Activated CD4-positive, alpha-beta T cell treated with anti-CD3 and anti-CD28 coated beads, Interleukin-2, Interleukin-4, amounts not matched to agents 100 ng/mL and 50 ng/mL, durations not matched to agents 16 hours and 8 hours (primary cell): ENCODE results near the gene OR1N2.
"Not testable (repeated sequence)": the region's sequence is repeated elsewhere in the genome, so short reads cannot be mapped to it uniquely, and the experiment has no call there.

Experiments used
- DNase-seq: peaks from one replicate; pipeline ENCODE4 v3.0.0-alpha.2; 2020; ENCODE audit warnings: low spot score

The OR1N2 gene

GRCh38 chr9:122552812-122553211 lies at the start of gene OR1N2:
Gene OR1N2 (plus strand): TSS chr9:122553112. CDS start chr9:122553212, 100 bp downstream.
- DNase-seq: no peak

GRCh38 chr9:122506964-122507363 lies 45.9 kb upstream of the OR1N2 start:
- no peak for DNase-seq

GRCh38 chr9:122510502-122510901 lies 42.4 kb upstream of the OR1N2 start, which contains the start of gene OR1J2:
Gene OR1J2 (plus strand): TSS chr9:122510802. CDS start chr9:122510802, 0 bp downstream.
- DNase-seq: no peak

DNA sequence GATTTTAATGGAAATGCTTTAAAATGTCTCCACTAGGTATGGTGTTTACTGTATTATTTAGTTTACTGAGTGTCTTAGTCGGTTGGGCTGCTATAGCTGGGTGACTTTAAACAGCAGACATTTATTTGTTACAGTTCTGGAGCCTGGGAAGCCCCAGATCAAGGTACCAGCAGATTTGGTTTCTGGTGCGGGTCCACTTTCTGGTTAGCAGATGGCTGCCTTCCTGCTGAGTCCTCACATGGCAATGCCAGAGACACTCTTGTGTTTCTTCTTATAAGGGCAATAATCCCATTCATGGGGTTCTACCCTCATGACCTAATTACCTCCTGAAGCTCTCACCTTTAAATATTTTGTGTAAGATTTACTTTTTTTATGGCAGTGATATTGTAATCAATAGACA lies 34.7 kb upstream of the OR1N2 start:
- DNase-seq: no peak

DNA sequence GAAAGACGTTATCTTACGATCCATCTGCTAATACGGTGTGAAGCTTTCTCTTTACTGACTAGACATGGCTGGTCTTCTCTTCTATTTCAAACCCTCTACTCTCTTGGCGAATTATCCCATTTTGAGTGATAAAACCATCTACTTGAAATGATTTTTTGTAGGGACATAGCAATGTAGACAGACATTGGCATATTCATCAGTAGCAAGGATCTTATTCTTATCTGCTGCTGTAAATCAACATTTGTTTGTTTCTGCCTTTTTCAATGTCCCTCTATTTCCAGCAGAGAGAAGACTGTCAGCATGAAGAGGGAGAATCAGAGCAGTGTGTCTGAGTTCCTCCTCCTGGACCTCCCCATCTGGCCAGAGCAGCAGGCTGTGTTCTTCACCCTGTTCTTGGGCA lies 34.1 kb upstream of the OR1N2 start, which contains the start of gene OR1J4:
OR1J4 (plus strand) TSS at position 301 of the 400 bp plus-strand sequence; CDS start at position 301, 0 bp downstream.
- DNase-seq: no peak

DNA sequence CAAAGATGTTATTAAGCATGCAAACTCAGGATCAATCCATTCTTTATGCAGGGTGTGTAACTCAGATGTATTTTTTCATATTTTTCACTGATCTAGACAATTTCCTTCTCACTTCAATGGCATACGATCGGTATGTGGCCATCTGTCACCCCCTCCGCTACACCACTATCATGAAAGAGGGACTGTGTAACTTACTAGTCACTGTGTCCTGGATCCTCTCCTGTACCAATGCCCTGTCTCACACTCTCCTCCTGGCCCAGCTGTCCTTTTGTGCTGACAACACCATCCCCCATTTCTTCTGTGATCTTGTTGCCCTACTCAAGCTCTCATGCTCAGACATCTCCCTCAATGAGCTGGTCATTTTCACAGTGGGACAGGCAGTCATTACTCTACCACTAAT lies 33.5 kb upstream of the OR1N2 start:
- DNase-seq: no peak

DNA sequence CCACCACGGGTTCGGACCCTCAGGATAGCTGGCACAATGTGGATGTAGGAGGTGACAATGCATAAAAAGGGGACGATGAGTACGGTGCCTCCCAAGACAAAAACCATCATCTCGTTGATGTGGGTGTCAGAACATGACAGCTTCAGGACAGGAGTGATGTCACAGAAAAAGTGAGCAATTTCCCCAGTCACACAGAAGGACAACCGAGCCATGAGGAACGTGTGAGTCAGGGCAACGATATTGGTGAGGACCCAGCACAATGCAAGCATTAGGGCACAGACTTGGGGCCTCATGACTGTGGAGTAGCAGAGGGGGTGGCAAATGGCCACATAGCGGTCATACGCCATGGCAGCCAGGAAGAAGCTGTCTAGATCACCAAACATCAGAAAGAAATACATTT lies 26.3 kb upstream of the OR1N2 start:
- DNase-seq: no peak

DNA sequence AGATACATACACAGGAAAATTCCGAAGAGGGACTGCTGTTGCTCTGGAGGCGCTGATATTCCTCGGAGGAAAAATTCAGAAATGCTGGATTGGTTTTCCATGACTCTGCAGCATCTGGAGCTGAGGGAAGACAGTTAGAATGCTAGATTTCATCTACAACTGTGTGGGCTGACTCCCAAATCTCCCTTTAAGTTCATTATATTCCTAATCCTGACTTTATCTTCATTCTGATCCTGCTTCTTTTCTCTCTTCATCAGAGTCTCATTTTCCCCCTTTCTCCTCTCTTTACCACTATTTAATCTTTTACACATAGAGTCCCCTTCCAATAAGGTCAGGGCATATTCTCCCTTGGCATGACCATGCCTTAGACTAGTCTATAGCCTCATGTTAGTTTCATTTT lies 25.7 kb upstream of the OR1N2 start, which contains the start of gene OR1N1:
OR1N1 (minus strand) TSS at position 101 of the 400 bp plus-strand sequence; CDS start at position 101, 0 bp downstream.
- DNase-seq: no peak

- not testable (repeated sequence) for DNase-seq
Measured at GRCh38 chr9:122531157-122531556, 21.8 kb upstream of the OR1N2 start.

DNA sequence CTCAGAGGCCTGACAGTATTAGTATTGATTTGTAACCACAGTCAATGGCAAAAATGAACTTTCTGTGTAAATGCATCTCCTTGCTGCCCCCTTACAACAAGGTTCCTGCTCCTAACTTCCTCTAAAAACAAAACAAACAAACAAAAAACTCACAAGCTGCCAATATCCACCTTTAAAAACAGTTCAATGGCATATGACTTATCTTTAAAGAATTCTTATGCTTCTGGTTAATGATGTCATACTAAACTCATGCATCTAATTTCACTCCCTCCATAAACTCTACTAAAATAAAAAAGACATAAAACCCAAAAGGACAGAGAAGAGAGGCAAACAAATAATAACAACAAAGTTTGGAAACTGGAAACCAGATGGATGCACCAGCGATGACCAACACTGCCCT lies 16.8 kb upstream of the OR1N2 start:
- DNase-seq: no peak

- DNase-seq: not testable (repeated sequence)
Measured at GRCh38 chr9:122537066-122537465, 15.8 kb upstream of the OR1N2 start.

DNA sequence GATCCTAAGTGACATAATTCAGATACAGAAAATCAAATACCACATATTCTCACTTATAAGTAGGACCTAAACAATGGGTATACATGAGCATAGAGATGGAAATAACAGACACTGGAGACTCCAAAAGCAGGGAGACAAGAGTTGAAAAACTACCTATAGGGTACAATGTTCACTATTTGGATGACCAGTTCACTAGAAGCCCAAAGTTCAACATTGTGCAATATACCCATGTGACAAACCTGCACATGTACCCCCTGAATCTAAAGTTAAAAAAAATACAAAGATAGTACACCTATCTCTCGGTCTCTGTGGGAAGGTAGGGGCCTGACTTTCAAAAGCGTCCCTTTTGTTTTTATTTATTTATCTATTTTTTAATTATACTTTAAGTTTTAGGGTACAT lies 14.2 kb upstream of the OR1N2 start:
- DNase-seq: no peak

DNA sequence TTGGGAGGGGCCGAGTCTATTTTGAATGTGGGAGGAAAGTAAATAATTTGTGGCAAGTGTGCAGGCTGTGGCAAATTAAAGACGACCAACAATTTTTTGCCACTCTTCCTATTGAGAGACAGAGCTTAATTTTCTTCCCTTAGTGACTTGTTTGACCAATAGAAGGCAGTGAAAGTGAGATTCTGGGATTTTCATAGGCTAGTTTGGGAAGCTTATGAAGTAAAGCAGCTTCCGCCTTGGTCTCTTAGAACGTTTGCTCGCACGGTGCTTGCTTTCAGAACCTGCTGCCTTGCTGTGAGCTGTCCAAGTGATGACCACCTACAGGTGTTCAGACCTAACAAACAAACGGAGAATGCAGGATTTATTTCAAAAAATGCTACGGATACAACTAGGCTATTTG lies 6.7 kb upstream of the OR1N2 start:
- DNase-seq: no peak

- no peak for DNase-seq
Measured at GRCh38 chr9:122551371-122551770, 1.5 kb upstream of the OR1N2 start.

DNA sequence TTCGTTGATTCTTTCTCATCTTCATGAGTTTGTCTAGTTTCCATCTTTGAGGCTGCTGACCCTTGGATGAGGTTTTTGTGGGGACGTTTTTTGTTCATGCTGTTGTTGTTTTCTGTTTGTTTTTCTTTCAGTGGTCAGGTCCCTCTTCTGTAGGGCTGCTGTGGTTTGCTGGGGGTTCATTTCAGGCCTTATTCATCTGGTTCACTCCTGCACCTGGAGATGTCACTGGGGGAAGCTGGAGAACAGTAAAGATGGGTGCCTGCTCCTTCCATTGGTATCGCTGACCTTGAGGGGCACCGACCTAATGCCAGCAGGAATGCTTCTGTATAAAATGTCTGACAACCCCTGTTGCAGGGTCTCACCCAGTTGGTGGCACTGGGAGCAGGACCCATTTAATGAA lies 8.5 kb downstream of the OR1N2 start:
- no peak for DNase-seq

GRCh38 chr9:122562134-122562760 lies 9.3 kb downstream of the OR1N2 start:
- DNase-seq: no peak

- DNase-seq: no peak
Measured at GRCh38 chr9:122567901-122568300, 15.0 kb downstream of the OR1N2 start.

DNA sequence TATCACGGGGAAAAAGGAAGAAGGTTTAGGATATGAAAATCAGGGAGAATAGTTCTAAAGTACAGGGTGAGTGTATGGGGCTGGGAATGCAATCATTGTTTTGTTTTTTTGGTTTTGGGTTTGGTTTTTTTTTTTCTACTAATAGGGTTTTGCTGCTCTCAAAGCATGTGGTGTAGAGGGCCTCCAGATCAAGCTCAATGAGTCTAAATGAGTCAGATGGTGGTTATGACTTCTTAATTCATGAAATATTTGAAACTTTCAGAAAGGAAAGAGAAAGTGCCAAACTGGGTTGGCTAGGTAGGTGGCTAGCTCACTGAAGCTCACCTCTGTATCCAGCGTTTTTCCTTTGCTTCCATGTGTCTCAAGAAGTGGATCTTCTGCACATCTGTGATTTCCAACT lies 19.5 kb downstream of the OR1N2 start:
- DNase-seq: peak; percentile 1

- no peak for DNase-seq
Measured at GRCh38 chr9:122579874-122580273, 27.0 kb downstream of the OR1N2 start.

DNA sequence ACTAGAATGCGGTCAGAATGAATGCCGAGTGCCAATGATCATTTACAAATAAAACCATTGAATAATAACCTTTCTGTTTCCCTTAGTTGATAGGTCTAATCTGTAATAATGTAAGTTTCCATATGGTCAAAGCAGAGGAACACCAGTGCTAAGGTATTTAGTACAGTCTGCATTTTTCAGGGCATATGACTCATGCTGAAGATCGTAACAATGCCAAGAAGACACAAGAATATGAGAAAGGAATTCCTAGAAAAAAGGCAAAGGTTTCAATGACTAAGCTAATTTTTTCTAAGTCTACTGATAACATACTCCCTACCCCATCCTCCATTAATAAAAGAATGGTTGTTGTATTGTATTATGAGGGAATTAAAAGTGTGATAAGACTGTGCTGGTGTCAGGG lies 27.4 kb downstream of the OR1N2 start:
- no peak for DNase-seq

GRCh38 chr9:122583284-122583683 lies 30.4 kb downstream of the OR1N2 start, which contains the start of gene OR1L8:
Gene OR1L8 (minus strand): TSS chr9:122583384. CDS start chr9:122568477, 14,907 bp downstream.
- DNase-seq: not testable (repeated sequence)
